H54 (cell line): ENCODE results near the gene KRTAP26-1.

Source experiments
- DNase-seq: peaks from one replicate; pipeline ENCODE4 v3.0.0; 2011; ENCODE audit warnings: low spot score, mixed read lengths; ENCODE audit not compliant: insufficient read length
- FAIRE-seq: peaks from 3 replicates; lab custom pipeline; 2011; peaks lifted over from hg19 to GRCh38; lab: Jason Lieb, UNC
- POLR2A ChIP-seq: IDR thresholded peaks from 2 replicates; pipeline ENCODE4 v1.6.1; 2011; ENCODE audit warnings: low read depth, mild to moderate bottlenecking, low read length

Gene KRTAP26-1

GRCh38 chr21:30332681-30333080 lies 12.6 kb upstream of the KRTAP26-1 start:
- TF ChIP-seq POLR2A, result no peak
- DNase-seq (no peak), FAIRE-seq (no peak)

GRCh38 chr21:30329203-30329875 lies 9.2 kb upstream of the KRTAP26-1 start:
- no peak for FAIRE-seq
- DNase-seq, result no peak
- no peak for TF ChIP-seq POLR2A

GRCh38 chr21:30326390-30326789 lies 6.3 kb upstream of the KRTAP26-1 start:
- TF ChIP-seq POLR2A, result no peak
- DNase-seq, result no peak
- no peak for FAIRE-seq

- no peak for DNase-seq
- TF ChIP-seq POLR2A, result no peak
- no peak for FAIRE-seq
These were observed 4.4 kb downstream of the KRTAP26-1 start for GRCh38 chr21:30315701-30316100.

- DNase-seq (no peak), FAIRE-seq (no peak)
- no peak for TF ChIP-seq POLR2A
These were observed 13.2 kb downstream of the KRTAP26-1 start for GRCh38 chr21:30306884-30307283.

- FAIRE-seq, result no peak
- no peak for DNase-seq
- TF ChIP-seq POLR2A, result no peak
These were observed 15.0 kb downstream of the KRTAP26-1 start for GRCh38 chr21:30305136-30305535.

GRCh38 chr21:30289215-30289614 lies 30.9 kb downstream of the KRTAP26-1 start, which contains the start of gene KRTAP25-1:
KRTAP25-1 (minus strand) TSS chr21:30289514; CDS start chr21:30289490, 24 bp downstream.
- FAIRE-seq, result no peak
- TF ChIP-seq POLR2A, result no peak
- no peak for DNase-seq

- FAIRE-seq (no peak), DNase-seq (no peak)
- no peak for TF ChIP-seq POLR2A
These were observed 37.3 kb downstream of the KRTAP26-1 start, which contains the start of gene KRTAP24-1 for GRCh38 chr21:30282850-30283249. KRTAP24-1 (minus strand) TSS chr21:30282950; CDS start chr21:30282932, 18 bp downstream.

GRCh38 chr21:30271611-30272010 lies 48.5 kb downstream of the KRTAP26-1 start:
- DNase-seq (no peak), FAIRE-seq (no peak)
- TF ChIP-seq POLR2A, result no peak

GRCh38 chr21:30271156-30271555 lies 49.0 kb downstream of the KRTAP26-1 start:
- DNase-seq (no peak), FAIRE-seq (no peak)
- no peak for TF ChIP-seq POLR2A

- no peak for TF ChIP-seq POLR2A
- no peak for FAIRE-seq
These were observed 50.1 kb downstream of the KRTAP26-1 start for GRCh38 chr21:30269803-30270530.

More at GRCh38 chr21:30269803-30270530, 50.1 kb downstream of the KRTAP26-1 start:
- no peak for DNase-seq
